Smooth muscle cell (in vitro differentiated cells): Measurements from ENCODE around the gene BCO2. TPM values are rescaled to one million over a fixed set of nuclear protein-coding genes. Genes with fewer than 3 reads are reported as not detected.

Experiments used
- DNase-seq: peaks from one replicate; lab custom pipeline; 2025; ENCODE audit not compliant: unreplicated experiment; lab: John Stamatoyannopoulos, UW
- H2AFZ ChIP-seq: fragments of 200-600 bp; sonication (generic); 2 replicates; pipeline ENCODE4 v1.6.0; 2016; ENCODE audit warnings: antibody characterized with exemption, low read depth, mild to moderate bottlenecking
- H3F3A ChIP-seq: fragments of 200-600 bp; sonication (generic); 2 replicates; pipeline ENCODE4 v1.6.0; 2017; ENCODE audit warnings: antibody characterized with exemption, low read depth
- H3K27ac ChIP-seq: fragments of 200-600 bp; sonication (generic); 2 replicates; pipeline ENCODE4 v1.5.1; 2016; ENCODE audit warnings: low read depth, mild to moderate bottlenecking
- H3K27me3 ChIP-seq: fragments of 200-600 bp; sonication (generic); 2 replicates; pipeline ENCODE4 v1.6.1; 2016; ENCODE audit warnings: low read depth, mild to moderate bottlenecking
- H3K36me3 ChIP-seq: fragments of 200-600 bp; sonication (generic); 2 replicates; pipeline ENCODE4 v1.5.1; 2016; ENCODE audit warnings: low read depth
- H3K4me1 ChIP-seq: fragments of 200-600 bp; sonication (generic); 2 replicates; pipeline ENCODE4 v1.5.1; 2016; ENCODE audit warnings: low read depth
- H3K4me2 ChIP-seq: fragments of 200-600 bp; sonication (generic); 2 replicates; pipeline ENCODE4 v1.6.0; 2016; ENCODE audit warnings: mild to moderate bottlenecking
- H3K4me3 ChIP-seq: fragments of 200-600 bp; sonication (generic); 2 replicates; pipeline ENCODE4 v1.5.1; 2016; ENCODE audit warnings: mild to moderate bottlenecking
- H3K79me2 ChIP-seq: fragments of 200-600 bp; sonication (generic); 2 replicates; pipeline ENCODE4 v1.6.0; 2016; ENCODE audit warnings: low read depth, mild to moderate bottlenecking
- H3K9ac ChIP-seq: fragments of 200-600 bp; sonication (generic); 2 replicates; pipeline ENCODE4 v1.6.0; 2016; ENCODE audit warnings: low read depth
- H3K9me3 ChIP-seq: fragments of 200-600 bp; sonication (generic); replicated peaks from 2 replicates; pipeline ENCODE4 v1.5.1; 2016; ENCODE audit warnings: low read depth
- H4K20me1 ChIP-seq: fragments of 200-600 bp; sonication (generic); 2 replicates; pipeline ENCODE4 v1.6.0; 2016; ENCODE audit warnings: low read depth
- WGBS: methylation state at CpG from one replicate; pipeline ENCODE4 v1.1.7; 2016; ENCODE audit warnings: low lambda C conversion rate; 5-methylcytosine and 5-hydroxymethylcytosine counted together
- polyA plus RNA-seq: library from polyadenylated mRNA; unstranded; fragments of >200 nt; fragmentation: Nextera tagmentation; extraction: Ambion mirVana; gene quantifications from 2 replicates; pipeline ENCODE4 v1.2.1, GENCODE V29; 2016
- total RNA-seq: library from RNA; depleted of rRNA; stranded (reverse); fragments of >200 nt; gene quantifications from 2 replicates; pipeline ENCODE4 v1.2.3, GENCODE V29; 2014
- TF ChIP-seq, protein P1 (sequence below): fragments of 200-600 bp; sonication (generic); IDR thresholded peaks from 2 replicates; pipeline ENCODE4 v1.5.1; 2017; ENCODE audit warnings: borderline replicate concordance, mild to moderate bottlenecking, antibody characterized with exemption; ENCODE audit not compliant: insufficient read depth, poor library complexity, severe bottlenecking

Gene BCO2
- total and polyA plus RNA-seq, 2 experiments from 2014 or later: 0.82 to 1.8 TPM

DNA sequence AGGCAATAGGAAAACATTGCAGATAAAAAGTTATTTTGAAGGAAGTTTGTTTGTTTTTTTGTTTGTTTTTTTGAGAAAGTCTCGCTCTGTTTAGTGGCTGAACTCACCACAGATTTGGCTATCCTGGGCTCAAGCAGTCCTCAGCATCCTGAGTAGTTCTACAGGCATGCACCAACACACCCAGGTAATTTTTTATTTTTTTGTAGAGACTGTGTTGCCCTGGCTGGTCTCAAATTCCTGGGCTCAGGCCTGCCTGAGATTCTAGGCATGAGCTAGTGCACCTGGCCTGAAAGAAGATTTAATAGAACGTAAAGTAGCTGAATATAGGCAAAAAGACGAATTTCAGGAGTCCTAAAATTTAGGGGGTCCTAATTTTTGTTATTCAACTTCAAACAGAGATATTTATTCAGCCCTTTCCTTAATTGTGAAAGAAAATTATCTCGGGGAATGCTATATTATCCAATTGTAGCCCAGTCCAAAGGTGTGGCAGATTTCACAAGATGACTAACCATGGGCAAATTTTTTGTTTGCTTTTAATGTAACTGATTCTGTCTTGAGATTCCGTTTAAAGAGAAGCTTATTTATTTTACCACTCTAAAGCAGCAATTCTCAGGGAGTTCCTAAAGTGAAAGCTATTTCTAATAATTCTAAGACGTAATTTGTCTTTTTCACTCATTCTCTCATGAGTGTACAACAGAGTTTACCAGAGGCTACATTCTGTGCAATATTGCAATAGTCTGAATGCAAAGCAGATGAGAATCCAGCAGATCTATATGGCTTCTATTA is 12.4 kb upstream of the BCO2 start:
- 90% methylated on average over 6 of the region's 6 CpGs for WGBS
- Histone ChIP-seq H4K20me1 (no peaks in the 10 kb centered on the region), H3K4me2 (no peak overlapping the region), H3K27me3 (no peaks in the 10 kb centered on the region), H3F3A (peaks cover 2% of the 10 kb centered on the region), H3K36me3 (no peaks in the 10 kb centered on the region), H3K4me1 (no peaks in the 10 kb centered on the region), H2AFZ (no peak overlapping the region), H3K79me2 (no peaks in the 10 kb centered on the region), H3K4me3 (peak overlapping the region; percentile 22), H3K27ac (no peak overlapping the region), H3K9me3 (no peaks in the 10 kb centered on the region), H3K9ac (no peak overlapping the region)
- TF ChIP-seq, protein P1, sequence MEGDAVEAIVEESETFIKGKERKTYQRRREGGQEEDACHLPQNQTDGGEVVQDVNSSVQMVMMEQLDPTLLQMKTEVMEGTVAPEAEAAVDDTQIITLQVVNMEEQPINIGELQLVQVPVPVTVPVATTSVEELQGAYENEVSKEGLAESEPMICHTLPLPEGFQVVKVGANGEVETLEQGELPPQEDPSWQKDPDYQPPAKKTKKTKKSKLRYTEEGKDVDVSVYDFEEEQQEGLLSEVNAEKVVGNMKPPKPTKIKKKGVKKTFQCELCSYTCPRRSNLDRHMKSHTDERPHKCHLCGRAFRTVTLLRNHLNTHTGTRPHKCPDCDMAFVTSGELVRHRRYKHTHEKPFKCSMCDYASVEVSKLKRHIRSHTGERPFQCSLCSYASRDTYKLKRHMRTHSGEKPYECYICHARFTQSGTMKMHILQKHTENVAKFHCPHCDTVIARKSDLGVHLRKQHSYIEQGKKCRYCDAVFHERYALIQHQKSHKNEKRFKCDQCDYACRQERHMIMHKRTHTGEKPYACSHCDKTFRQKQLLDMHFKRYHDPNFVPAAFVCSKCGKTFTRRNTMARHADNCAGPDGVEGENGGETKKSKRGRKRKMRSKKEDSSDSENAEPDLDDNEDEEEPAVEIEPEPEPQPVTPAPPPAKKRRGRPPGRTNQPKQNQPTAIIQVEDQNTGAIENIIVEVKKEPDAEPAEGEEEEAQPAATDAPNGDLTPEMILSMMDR: no peak
- DNase-seq: no peak

DNA sequence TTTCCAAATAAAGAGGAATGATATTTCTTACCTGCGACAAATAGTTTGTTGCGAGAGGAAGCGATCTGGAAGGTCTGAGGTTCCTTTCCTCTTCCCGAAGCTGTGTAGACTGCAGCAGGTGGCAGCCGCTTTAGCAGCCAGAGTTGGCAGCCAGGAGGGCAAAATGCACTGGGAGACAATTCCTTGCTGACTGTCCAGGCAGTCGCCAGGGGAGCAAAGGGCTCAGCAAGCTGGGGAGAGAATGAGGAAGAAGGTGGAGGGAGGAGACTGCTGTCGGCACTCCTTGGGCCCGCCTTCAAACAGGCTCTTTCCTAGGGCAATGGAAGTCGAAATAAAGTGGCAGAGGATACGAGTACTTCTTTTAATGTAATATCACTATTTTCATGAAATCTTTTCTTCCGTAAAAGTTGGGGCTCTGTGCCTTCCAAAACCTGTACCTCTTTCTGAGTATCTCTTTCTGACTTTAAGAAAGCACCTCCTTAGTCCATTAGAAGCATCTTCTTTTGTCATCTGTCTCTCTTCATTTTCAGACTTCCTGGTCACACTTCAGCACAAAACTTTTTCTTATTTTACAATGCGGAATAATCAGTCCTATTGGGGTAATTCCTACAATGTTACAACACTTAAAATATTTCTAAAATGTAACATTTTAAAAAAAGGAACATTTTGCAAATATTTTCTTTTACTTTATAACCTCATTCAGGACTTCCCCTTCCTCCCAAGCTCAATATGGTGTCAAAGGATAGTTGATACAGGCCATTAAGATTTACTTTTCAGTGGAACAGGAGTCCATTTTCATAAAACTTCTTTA is 11.2 kb upstream of the BCO2 start, which contains the start of gene IL18:
TSS of gene IL18 (minus strand) at position 220 of the 811 bp plus-strand sequence. CDS start 9,041 bp downstream, outside the sequence.
- H2AFZ ChIP-seq: no peak within 1 kb of the TSS
- TF ChIP-seq, protein P1: no peak
- no peak for DNase-seq
- no peaks in the 10 kb centered on the region for H3K27me3 ChIP-seq
- H3K9ac ChIP-seq: no peak within 1 kb of the TSS
- H3K4me2 ChIP-seq: no peak within 1 kb of the TSS
- no peaks in the 10 kb centered on the region for H3F3A ChIP-seq
- H3K79me2 ChIP-seq: no peaks in the 10 kb centered on the region
- no peaks in the 10 kb centered on the region for H3K36me3 ChIP-seq
- WGBS: 75% methylated on average over 12 of the region's 12 CpGs
- H4K20me1 ChIP-seq: no peaks in the 10 kb centered on the region
- H3K4me1 ChIP-seq: no peaks in the 10 kb centered on the region
- H3K27ac ChIP-seq: no peak within 1 kb of the TSS
- H3K4me3 ChIP-seq: peak within 1 kb of the TSS; percentile 22
- H3K9me3 ChIP-seq: no peaks in the 10 kb centered on the region

DNA sequence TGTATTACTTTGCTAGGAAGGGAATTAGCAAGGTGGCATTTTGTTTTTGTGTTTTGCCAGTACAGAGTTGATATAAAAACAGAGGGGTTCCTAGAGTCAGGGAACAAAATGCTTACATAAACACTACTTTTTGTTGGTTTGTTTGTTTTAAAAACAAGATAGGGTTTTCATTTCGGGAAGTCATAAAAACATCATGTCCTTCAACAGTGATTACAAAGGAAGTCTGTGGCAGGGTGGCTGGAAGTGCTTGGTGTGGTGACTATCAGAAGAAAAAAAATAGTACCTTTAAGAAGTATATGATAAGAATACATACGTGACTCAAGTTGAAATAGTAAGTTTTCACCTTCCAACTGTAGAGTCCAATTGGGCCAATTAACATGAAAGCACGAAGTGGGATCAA is 10.3 kb upstream of the BCO2 start:
- Histone ChIP-seq H2AFZ (no peak overlapping the region), H3F3A (no peaks in the 10 kb centered on the region), H3K79me2 (no peaks in the 10 kb centered on the region), H3K9ac (no peak overlapping the region), H3K9me3 (no peaks in the 10 kb centered on the region), H3K4me1 (no peaks in the 10 kb centered on the region), H3K4me3 (no peak overlapping the region), H4K20me1 (no peaks in the 10 kb centered on the region), H3K27me3 (no peaks in the 10 kb centered on the region), H3K36me3 (no peaks in the 10 kb centered on the region), H3K4me2 (no peak overlapping the region), H3K27ac (no peak overlapping the region)
- WGBS: 60% methylated on average over 3 of the region's 3 CpGs
- DNase-seq: no peak
- TF ChIP-seq, protein P1: no peak
